Activated naive CD4-positive, alpha-beta T cell treated with anti-CD3 and anti-CD28 coated beads, Interleukin-2, amount 10 ng/mL, durations not matched to agents 7 days and 5 days (primary cell): ENCODE results near the gene SLC25A48.

Experiments used
- CTCF ChIA-PET: fragments of 350-600 bp; sonication (Branson Sonifier 250); formaldehyde crosslinking; loops from one replicate; lab custom pipeline; 2021; ENCODE audit warnings: antibody characterized with exemption; lab: Charles Lee
- DNase-seq: peaks from one replicate; pipeline ENCODE4 v3.0.0-alpha.2; 2020
- H3K27ac Mint-ChIP-seq: one replicate; pipeline ENCODE4 v1.8.0; 2021; ENCODE audit warnings: mild to moderate bottlenecking, moderate library complexity, mixed read lengths
- H3K27me3 Mint-ChIP-seq: one replicate; pipeline ENCODE4 v1.8.0; 2021; ENCODE audit warnings: mild to moderate bottlenecking, mixed read lengths
- H3K36me3 Mint-ChIP-seq: one replicate; pipeline ENCODE4 v1.8.0; 2021; ENCODE audit warnings: mixed read lengths
- H3K4me1 Mint-ChIP-seq: one replicate; pipeline ENCODE4 v1.8.0; 2021; ENCODE audit warnings: mixed read lengths
- H3K4me3 Mint-ChIP-seq: one replicate; pipeline ENCODE4 v1.8.0; 2021; ENCODE audit warnings: mild to moderate bottlenecking, moderate library complexity, mixed read lengths
- H3K9me3 Mint-ChIP-seq: one replicate; pipeline ENCODE4 v1.8.0; 2021; ENCODE audit warnings: mixed read lengths

The SLC25A48 gene

GRCh38 chr5:135834639-135835529, at the start of gene SLC25A48:
Gene SLC25A48 (plus strand): TSS chr5:135834663. CDS start chr5:135834848, 185 bp downstream.
- DNase-seq, result peak; percentile 41
- Mint-ChIP-seq H3K36me3 (no peaks in the 10 kb centered on the region), H3K27me3 (peaks cover 65% of the 10 kb centered on the region), H3K27ac (no peak within 1 kb of the TSS), H3K4me3 (no peak within 1 kb of the TSS), H3K9me3 (peaks cover 9% of the 10 kb centered on the region), H3K4me1 (no peaks in the 10 kb centered on the region)
- CTCF ChIA-PET, result interaction anchor here (0.9 to 1.4 kb wide), 3 partner anchors 9 to 372 kb away, joined by 3 read pairs; no protein-coding TSS in a partner anchor

- H3K27me3 Mint-ChIP-seq, result no peaks in the 10 kb centered on the region
Observed at GRCh38 chr5:135800656-135801055, 33.8 kb upstream of the SLC25A48 start.

GRCh38 chr5:135810188-135810943, 24.1 kb upstream of the SLC25A48 start:
- Mint-ChIP-seq H3K9me3 (no peaks in the 10 kb centered on the region), H3K27me3 (no peaks in the 10 kb centered on the region), H3K4me3 (no peak overlapping the region), H3K36me3 (no peaks in the 10 kb centered on the region), H3K27ac (no peak overlapping the region), H3K4me1 (no peaks in the 10 kb centered on the region)
- no peak for DNase-seq
- CTCF ChIA-PET, result no interaction called here

More at GRCh38 chr5:135800656-135801055, 33.8 kb upstream of the SLC25A48 start:
- DNase-seq, result no peak
- Mint-ChIP-seq H3K4me1 (no peaks in the 10 kb centered on the region), H3K4me3 (no peak overlapping the region), H3K27ac (no peak overlapping the region), H3K9me3 (no peaks in the 10 kb centered on the region), H3K36me3 (no peaks in the 10 kb centered on the region)
- CTCF ChIA-PET, result no interaction called here

GRCh38 chr5:135811007-135811406, 23.5 kb upstream of the SLC25A48 start:
- Mint-ChIP-seq H3K4me1 (no peaks in the 10 kb centered on the region), H3K4me3 (no peak overlapping the region), H3K9me3 (no peaks in the 10 kb centered on the region), H3K27me3 (no peaks in the 10 kb centered on the region), H3K27ac (peak overlapping the region; percentile 52), H3K36me3 (no peaks in the 10 kb centered on the region)
- CTCF ChIA-PET, result no interaction called here
- DNase-seq, result no peak

GRCh38 chr5:135813758-135814157, 20.7 kb upstream of the SLC25A48 start:
- Mint-ChIP-seq H3K4me1 (no peaks in the 10 kb centered on the region), H3K27ac (no peak overlapping the region), H3K36me3 (no peaks in the 10 kb centered on the region), H3K4me3 (no peak overlapping the region), H3K9me3 (no peaks in the 10 kb centered on the region), H3K27me3 (no peaks in the 10 kb centered on the region)
- no peak for DNase-seq
- CTCF ChIA-PET, result no interaction called here

GRCh38 chr5:135814316-135814715, 20.1 kb upstream of the SLC25A48 start:
- DNase-seq, result no peak
- no peak overlapping the region for H3K27ac Mint-ChIP-seq
- H3K36me3 Mint-ChIP-seq, result no peaks in the 10 kb centered on the region
- no peaks in the 10 kb centered on the region for H3K9me3 Mint-ChIP-seq
- CTCF ChIA-PET, result no interaction called here
- no peak overlapping the region for H3K4me3 Mint-ChIP-seq
- H3K27me3 Mint-ChIP-seq, result no peaks in the 10 kb centered on the region
- H3K4me1 Mint-ChIP-seq, result no peaks in the 10 kb centered on the region

- no peaks in the 10 kb centered on the region for H3K36me3 Mint-ChIP-seq
- CTCF ChIA-PET, result no interaction called here
- no peak overlapping the region for H3K27ac Mint-ChIP-seq
Observed at GRCh38 chr5:135814812-135815211, 19.7 kb upstream of the SLC25A48 start.

GRCh38 chr5:135821061-135821801, 13.2 kb upstream of the SLC25A48 start:
- no peak for DNase-seq
- no peaks in the 10 kb centered on the region for H3K4me1 Mint-ChIP-seq
- no peaks in the 10 kb centered on the region for H3K9me3 Mint-ChIP-seq
- peak overlapping the region; percentile 42 for H3K27ac Mint-ChIP-seq
- H3K36me3 Mint-ChIP-seq, result no peaks in the 10 kb centered on the region
- CTCF ChIA-PET, result no interaction called here
- no peak overlapping the region for H3K4me3 Mint-ChIP-seq
- H3K27me3 Mint-ChIP-seq, result peaks cover 5% of the 10 kb centered on the region

More at GRCh38 chr5:135814812-135815211, 19.7 kb upstream of the SLC25A48 start:
- Mint-ChIP-seq H3K4me1 (no peaks in the 10 kb centered on the region), H3K4me3 (no peak overlapping the region), H3K27me3 (no peaks in the 10 kb centered on the region), H3K9me3 (no peaks in the 10 kb centered on the region)
- no peak for DNase-seq

- no peaks in the 10 kb centered on the region for H3K9me3 Mint-ChIP-seq
- CTCF ChIA-PET, result no interaction called here
- H3K27ac Mint-ChIP-seq, result no peak overlapping the region
Observed at GRCh38 chr5:135821802-135822201, 12.7 kb upstream of the SLC25A48 start.

GRCh38 chr5:135822286-135822685, 12.2 kb upstream of the SLC25A48 start:
- Mint-ChIP-seq H3K4me3 (no peak overlapping the region), H3K4me1 (no peaks in the 10 kb centered on the region), H3K27me3 (peaks cover 5% of the 10 kb centered on the region), H3K9me3 (no peaks in the 10 kb centered on the region), H3K36me3 (no peaks in the 10 kb centered on the region), H3K27ac (no peak overlapping the region)
- DNase-seq, result no peak
- CTCF ChIA-PET, result interaction anchor here (0.5 kb wide), 1 partner anchor 372 kb away, joined by 3 read pairs; no protein-coding TSS in a partner anchor

More at GRCh38 chr5:135821802-135822201, 12.7 kb upstream of the SLC25A48 start:
- no peak for DNase-seq
- no peaks in the 10 kb centered on the region for H3K4me1 Mint-ChIP-seq
- H3K36me3 Mint-ChIP-seq, result no peaks in the 10 kb centered on the region
- no peak overlapping the region for H3K4me3 Mint-ChIP-seq
- peaks cover 5% of the 10 kb centered on the region for H3K27me3 Mint-ChIP-seq

- Mint-ChIP-seq H3K4me1 (no peaks in the 10 kb centered on the region), H3K36me3 (no peaks in the 10 kb centered on the region), H3K27ac (no peak overlapping the region), H3K4me3 (no peak overlapping the region), H3K9me3 (no peaks in the 10 kb centered on the region), H3K27me3 (peaks cover 5% of the 10 kb centered on the region)
- DNase-seq, result no peak
- CTCF ChIA-PET, result interaction anchor here (0.6 kb wide), 1 partner anchor 254 kb away, joined by 3 read pairs; no protein-coding TSS in a partner anchor
Observed at GRCh38 chr5:135822959-135823358, 11.5 kb upstream of the SLC25A48 start.

GRCh38 chr5:135823881-135824280, 10.6 kb upstream of the SLC25A48 start:
- Mint-ChIP-seq H3K27me3 (peaks cover 5% of the 10 kb centered on the region), H3K9me3 (no peaks in the 10 kb centered on the region), H3K27ac (no peak overlapping the region), H3K4me3 (no peak overlapping the region), H3K36me3 (no peaks in the 10 kb centered on the region), H3K4me1 (no peaks in the 10 kb centered on the region)
- no peak for DNase-seq
- CTCF ChIA-PET, result no interaction called here

GRCh38 chr5:135824541-135825041, 9.9 kb upstream of the SLC25A48 start:
- no peak overlapping the region for H3K4me3 Mint-ChIP-seq
- CTCF ChIA-PET, result no interaction called here
- H3K9me3 Mint-ChIP-seq, result no peaks in the 10 kb centered on the region
- no peak for DNase-seq
- no peaks in the 10 kb centered on the region for H3K36me3 Mint-ChIP-seq
- H3K4me1 Mint-ChIP-seq, result no peaks in the 10 kb centered on the region
- no peak overlapping the region for H3K27ac Mint-ChIP-seq
- peaks cover 12% of the 10 kb centered on the region for H3K27me3 Mint-ChIP-seq
